Panc1 (cell line): Measurements from ENCODE around the gene PRXL2B. TPM values are rescaled to one million over a fixed set of nuclear protein-coding genes. Genes with fewer than 3 reads are reported as not detected.
"Not testable (repeated sequence)": the region's sequence is repeated elsewhere in the genome, so short reads cannot be mapped to it uniquely, and the experiment has no call there.

Experiments
- ATAC-seq: fragments of 200-7000 bp; cut with Tn5 transposase; 2 replicates; pipeline ENCODE4 v1.9.1; 2020; ENCODE audit warnings: mild to moderate bottlenecking, moderate library complexity
- BruUV-seq: library from RNA; stranded (reverse); fragments of 400-500 nt; replicated peaks from 2 replicates; lab custom pipeline; 2021; lab: Mats Ljungman, UMichigan
- CTCF ChIA-PET: fragments of 300-600 bp; sonication (Branson Sonifier 250); formaldehyde crosslinking; loops from one replicate; lab custom pipeline; 2022; ENCODE audit warnings: antibody characterized with exemption; lab: Charles Lee
- POLR2A ChIA-PET: fragments of 300-600 bp; sonication (Branson Sonifier 250); formaldehyde crosslinking; loops from one replicate; lab custom pipeline; 2022; ENCODE audit warnings: antibody characterized with exemption; lab: Charles Lee
- DNase-seq: peaks from one replicate; pipeline ENCODE4 v3.0.0-alpha.2; 2010; ENCODE audit warnings: low read depth, low spot score
- H3K27ac ChIP-seq: 2 replicates; pipeline ENCODE4 v1.5.1; 2011; ENCODE audit warnings: mild to moderate bottlenecking, low read length, inconsistent platforms
- H3K27me3 ChIP-seq: fragments of 200-500 bp; sonication (Bioruptor generic); 2 replicates; pipeline ENCODE4 v1.6.0; 2014; ENCODE audit warnings: low read length, inconsistent platforms; ENCODE audit not compliant: control insufficient read depth, insufficient read depth
- H3K36me3 ChIP-seq: fragments of 200-500 bp; sonication (Bioruptor generic); 2 replicates; pipeline ENCODE4 v1.5.1; 2014; ENCODE audit warnings: inconsistent platforms, mild to moderate bottlenecking, low read length, moderate library complexity; ENCODE audit not compliant: control insufficient read depth, insufficient read depth
- H3K4me1 ChIP-seq: 2 replicates; pipeline ENCODE4 v1.5.1; 2011; ENCODE audit warnings: inconsistent platforms, mild to moderate bottlenecking, low read length, moderate library complexity; ENCODE audit not compliant: control insufficient read depth, insufficient read depth
- H3K4me3 ChIP-seq, 2 experiments: 2 replicates each; pipeline ENCODE4 v1.5.1; 2011 to 2012; ENCODE audit warnings: low read depth in 2 of 2, low read length in 2 of 2, mild to moderate bottlenecking in 2 of 2, inconsistent platforms in 1 of 2, moderate library complexity in 1 of 2
- H3K9me3 ChIP-seq: fragments of 200-500 bp; sonication (Bioruptor generic); 2 replicates; pipeline ENCODE4 v1.5.1; 2014; ENCODE audit warnings: low read depth, mild to moderate bottlenecking, inconsistent platforms, low read length, moderate library complexity; ENCODE audit not compliant: control insufficient read depth, insufficient read depth
- POLR2AphosphoS5 ChIP-seq: IDR thresholded peaks from 2 replicates; pipeline ENCODE4 v1.6.1; 2012; ENCODE audit warnings: mild to moderate bottlenecking, low read depth, low read length, moderate library complexity
- REST ChIP-seq, 2 experiments: IDR thresholded peaks; 2 replicates each; pipeline ENCODE4 v1.6.1; 2011 to 2012; ENCODE audit warnings: low read depth in 2 of 2, control low read depth in 1 of 2, low read length in 1 of 2, mild to moderate bottlenecking in 1 of 2, moderate library complexity in 1 of 2; ENCODE audit not compliant: insufficient read depth in 1 of 2
- SIN3A ChIP-seq: IDR thresholded peaks from 2 replicates; pipeline ENCODE4 v1.6.1; 2012; ENCODE audit warnings: low read depth, mild to moderate bottlenecking, low read length, moderate library complexity, borderline replicate concordance; ENCODE audit not compliant: insufficient read depth
- TCF7L2 ChIP-seq: IDR thresholded peaks from 2 replicates; pipeline ENCODE4 v1.6.1; 2011; ENCODE audit warnings: mild to moderate bottlenecking, low read depth, low read length, inconsistent platforms
- in situ Hi-C: cut with HindIII; loops from 2 replicates; pipeline ENCODE4 v1.10.0; 2016; ENCODE audit warnings: low sequenced_read_pairs, low pct_unique_long_range_greater_than_20kb
- intact Hi-C: fragments of 100-400 bp; cut with micrococcal nuclease; formaldehyde crosslinking; loops from one replicate; pipeline ENCODE4 v1.10.0; 2022; ENCODE audit not compliant: unreplicated experiment
- total RNA-seq: library from RNA; stranded (reverse); gene quantifications from one replicate; pipeline ENCODE4 v1.2.1, GENCODE V29; 2021; ENCODE audit not compliant: unreplicated experiment
- TF ChIP-seq, protein P1 (sequence below): fragments of 450-650 bp; IDR thresholded peaks from 2 replicates; pipeline ENCODE4 v1.5.1; 2017; ENCODE audit warnings: mild to moderate bottlenecking

Gene PRXL2B
- total RNA-seq, 1 experiment from 2014 or later: 17.0 TPM

DNA sequence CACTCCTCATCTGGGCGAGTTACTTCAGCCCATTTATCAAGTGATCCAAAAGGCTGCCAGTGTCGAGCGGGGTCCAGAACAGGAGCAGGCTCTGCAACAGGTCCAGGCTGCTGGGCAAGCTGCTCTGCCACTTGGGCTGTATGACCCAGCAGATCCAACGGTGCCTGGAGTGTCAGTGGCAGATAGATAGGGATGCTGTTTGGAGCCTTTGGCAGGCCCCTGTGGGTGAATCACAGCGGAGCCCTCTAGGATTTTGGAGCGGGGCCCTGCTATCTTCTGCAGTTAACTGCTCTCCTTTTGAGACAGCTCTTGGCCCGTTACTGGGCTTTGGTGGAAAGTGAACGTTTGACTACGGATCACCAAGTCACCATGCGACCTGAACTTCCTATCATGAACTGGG lies 38.7 kb downstream of the PRXL2B start:
- in situ Hi-C loops (no loop called here), intact Hi-C loops (no loop called here)
- H3K36me3 ChIP-seq: no peaks in the 10 kb centered on the region
- H3K9me3 ChIP-seq: no peaks in the 10 kb centered on the region
- TF ChIP-seq TCF7L2 (no peak), POLR2AphosphoS5 (no peak), SIN3A (no peak), REST (IDR thresholded peaks at IDR 0.05; ENCODE audit: insufficient read depth in 1 of 2, low read depth in 2 of 2, low read length in 1 of 2) (no peak)
- TF ChIP-seq, protein P1, sequence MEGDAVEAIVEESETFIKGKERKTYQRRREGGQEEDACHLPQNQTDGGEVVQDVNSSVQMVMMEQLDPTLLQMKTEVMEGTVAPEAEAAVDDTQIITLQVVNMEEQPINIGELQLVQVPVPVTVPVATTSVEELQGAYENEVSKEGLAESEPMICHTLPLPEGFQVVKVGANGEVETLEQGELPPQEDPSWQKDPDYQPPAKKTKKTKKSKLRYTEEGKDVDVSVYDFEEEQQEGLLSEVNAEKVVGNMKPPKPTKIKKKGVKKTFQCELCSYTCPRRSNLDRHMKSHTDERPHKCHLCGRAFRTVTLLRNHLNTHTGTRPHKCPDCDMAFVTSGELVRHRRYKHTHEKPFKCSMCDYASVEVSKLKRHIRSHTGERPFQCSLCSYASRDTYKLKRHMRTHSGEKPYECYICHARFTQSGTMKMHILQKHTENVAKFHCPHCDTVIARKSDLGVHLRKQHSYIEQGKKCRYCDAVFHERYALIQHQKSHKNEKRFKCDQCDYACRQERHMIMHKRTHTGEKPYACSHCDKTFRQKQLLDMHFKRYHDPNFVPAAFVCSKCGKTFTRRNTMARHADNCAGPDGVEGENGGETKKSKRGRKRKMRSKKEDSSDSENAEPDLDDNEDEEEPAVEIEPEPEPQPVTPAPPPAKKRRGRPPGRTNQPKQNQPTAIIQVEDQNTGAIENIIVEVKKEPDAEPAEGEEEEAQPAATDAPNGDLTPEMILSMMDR: no peak
- H3K4me3 ChIP-seq: no peak overlapping the region
- ChIA-PET CTCF (no interaction called here), POLR2A (no interaction called here)
- ATAC-seq (no peak), DNase-seq (no peak)
- H3K27me3 ChIP-seq: peaks cover 20% of the 10 kb centered on the region
- BruUV-seq: no TSS peak
- peaks cover 4% of the 10 kb centered on the region; the same call in 1 of the 2 replicates for H3K4me1 ChIP-seq
- H3K27ac ChIP-seq: no peak overlapping the region

GRCh38 chr1:2625748-2626147 lies 39.2 kb downstream of the PRXL2B start:
- DNase-seq, ATAC-seq, H3K4me1 ChIP-seq, H3K27ac ChIP-seq, CTCF ChIA-PET, H3K36me3 ChIP-seq, in situ Hi-C loops, POLR2A ChIA-PET, BruUV-seq, intact Hi-C loops, H3K4me3 ChIP-seq, H3K9me3 ChIP-seq: not testable (repeated sequence)
- H3K27me3 ChIP-seq: peaks cover 18% of the 10 kb centered on the region

DNA sequence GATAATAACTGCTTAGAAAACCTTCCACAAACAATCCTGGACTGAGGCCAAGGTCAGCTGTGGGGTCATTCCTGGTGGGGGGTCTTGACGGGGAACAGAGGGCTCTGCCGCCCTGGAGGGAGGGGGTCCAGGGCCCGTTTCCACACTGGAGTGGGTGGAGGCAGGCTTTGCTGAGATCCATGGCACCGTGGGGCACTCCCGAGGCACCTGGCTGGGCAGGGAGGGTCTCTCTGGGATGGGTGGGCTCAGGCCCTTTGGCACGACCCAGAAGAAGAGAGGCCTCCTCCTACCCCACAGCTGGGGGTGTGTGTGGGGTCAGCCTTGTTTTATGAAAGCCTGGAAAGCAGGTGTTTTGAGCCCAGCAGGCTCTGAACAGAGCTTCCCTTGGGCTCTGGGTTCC lies 41.2 kb downstream of the PRXL2B start:
- intact Hi-C loops (no loop called here), in situ Hi-C loops (no loop called here)
- Histone ChIP-seq H3K27ac (no peak overlapping the region), H3K4me3 (no peak overlapping the region), H3K9me3 (no peaks in the 10 kb centered on the region), H3K27me3 (peaks cover 18% of the 10 kb centered on the region), H3K36me3 (no peaks in the 10 kb centered on the region), H3K4me1 (peaks cover 4% of the 10 kb centered on the region; the same call in 1 of the 2 replicates)
- CTCF ChIA-PET: no interaction called here
- TF ChIP-seq, protein P1: no peak
- TF ChIP-seq POLR2AphosphoS5: no peak
- no peak for TF ChIP-seq SIN3A
- no peak for TF ChIP-seq REST (IDR thresholded peaks at IDR 0.05; ENCODE audit: insufficient read depth in 1 of 2, low read depth in 2 of 2, low read length in 1 of 2)
- no peak for TF ChIP-seq TCF7L2
- DNase-seq (no peak), ATAC-seq (peak; percentile 23; the same call in 1 of the 2 replicates)
- BruUV-seq: no TSS peak
- POLR2A ChIA-PET: no interaction called here
